NCI-H1436 (cell line): Measurements from ENCODE around the gene DICER1.

Experiments
- DNase-seq: peaks from one replicate; lab custom pipeline; 2025; lab: John Stamatoyannopoulos, UW

DICER1 gene

GRCh38 chr14:95039259-95039992 is 117.9 kb downstream of the DICER1 start:
- no peak for DNase-seq

GRCh38 chr14:95038521-95039250 is 118.6 kb downstream of the DICER1 start:
- DNase-seq: no peak

GRCh38 chr14:95037273-95037672 is 120.1 kb downstream of the DICER1 start:
- DNase-seq: no peak
